ENCODE results near the gene ERC2.

Gene ERC2

GRCh38 chr3:56411166-56411565 is 57.1 kb downstream of the ERC2 start:
- H3K4me1 ChIP-seq (ENCODE audit: insufficient read depth, low read length), result peaks cover 5% of the 10 kb centered on the region; the same call in 1 of the 2 replicates
- H3K36me3 ChIP-seq (ENCODE audit: insufficient read depth, low read length), result no peaks in the 10 kb centered on the region
- no peaks in the 10 kb centered on the region for H3K9me3 ChIP-seq (ENCODE audit: control insufficient read depth, insufficient read depth, low read length)
- no peak overlapping the region for H3K9ac ChIP-seq (ENCODE audit: low read depth, low read length)

DNA sequence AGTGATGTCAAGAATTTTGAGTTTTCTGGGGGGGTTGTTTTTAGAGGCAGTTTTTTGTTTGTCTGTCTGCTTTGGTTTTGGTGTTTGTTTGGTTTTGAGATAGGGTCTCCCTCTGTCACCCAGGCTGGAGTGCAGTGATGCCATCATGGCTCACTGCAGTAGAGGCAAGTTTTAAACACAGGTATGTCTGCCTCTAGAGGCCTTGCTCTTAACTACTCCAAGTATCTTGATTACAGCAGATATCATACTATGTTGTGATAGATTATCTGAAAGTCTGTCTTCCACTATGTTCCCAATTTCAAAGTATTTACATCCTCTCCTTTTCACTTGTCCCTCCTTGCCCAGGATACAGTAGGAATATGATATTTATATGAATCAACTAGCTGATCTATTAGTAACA is 57.7 kb downstream of the ERC2 start:
- no peak overlapping the region for H3K9ac ChIP-seq (ENCODE audit: low read depth, low read length)
- H3K9me3 ChIP-seq (ENCODE audit: control insufficient read depth, insufficient read depth, low read length), result no peaks in the 10 kb centered on the region
- 0 out of 2 replicates have a peak, but pooled peaks cover 3% of the 10 kb centered on the region for H3K4me1 ChIP-seq (ENCODE audit: insufficient read depth, low read length)
- H3K36me3 ChIP-seq (ENCODE audit: insufficient read depth, low read length), result no peaks in the 10 kb centered on the region

GRCh38 chr3:56409790-56410189 is 58.5 kb downstream of the ERC2 start:
- Histone ChIP-seq H3K4me1 (ENCODE audit: insufficient read depth, low read length) (no peaks in the 10 kb centered on the region), H3K9me3 (ENCODE audit: control insufficient read depth, insufficient read depth, low read length) (no peaks in the 10 kb centered on the region), H3K36me3 (ENCODE audit: insufficient read depth, low read length) (no peaks in the 10 kb centered on the region), H3K9ac (ENCODE audit: low read depth, low read length) (no peak overlapping the region)

DNA sequence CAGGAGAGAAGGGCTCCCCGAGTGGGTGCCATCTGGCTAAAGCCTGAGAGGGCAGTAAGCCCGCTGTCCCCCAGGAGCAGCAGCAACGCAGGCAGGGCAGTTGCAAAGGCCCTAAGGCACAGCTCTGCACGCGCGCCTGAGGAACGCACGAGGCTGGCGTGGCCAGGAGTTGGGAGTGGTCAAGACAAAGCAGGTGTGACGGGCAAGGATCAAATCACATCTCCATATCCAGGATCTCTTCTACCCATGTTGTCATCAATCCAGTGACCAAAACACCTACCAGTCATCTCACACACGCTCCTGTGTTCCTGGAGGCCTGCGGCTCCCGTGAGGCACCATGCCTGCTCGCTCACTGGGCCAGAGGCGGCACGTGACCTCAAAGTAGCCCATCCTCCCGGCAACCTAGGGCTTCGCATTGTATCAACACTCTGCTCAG is 59.5 kb downstream of the ERC2 start:
- H3K9ac ChIP-seq (ENCODE audit: low read depth, low read length), result no peak overlapping the region
- H3K9me3 ChIP-seq (ENCODE audit: control insufficient read depth, insufficient read depth, low read length), result no peaks in the 10 kb centered on the region
- no peaks in the 10 kb centered on the region for H3K36me3 ChIP-seq (ENCODE audit: insufficient read depth, low read length)
- H3K4me1 ChIP-seq (ENCODE audit: insufficient read depth, low read length), result no peaks in the 10 kb centered on the region

GRCh38 chr3:56406826-56407515 is 61.3 kb downstream of the ERC2 start:
- Histone ChIP-seq H3K9me3 (ENCODE audit: control insufficient read depth, insufficient read depth, low read length) (no peaks in the 10 kb centered on the region), H3K4me1 (ENCODE audit: insufficient read depth, low read length) (no peaks in the 10 kb centered on the region), H3K36me3 (ENCODE audit: insufficient read depth, low read length) (no peaks in the 10 kb centered on the region), H3K9ac (ENCODE audit: low read depth, low read length) (no peak overlapping the region)

DNA sequence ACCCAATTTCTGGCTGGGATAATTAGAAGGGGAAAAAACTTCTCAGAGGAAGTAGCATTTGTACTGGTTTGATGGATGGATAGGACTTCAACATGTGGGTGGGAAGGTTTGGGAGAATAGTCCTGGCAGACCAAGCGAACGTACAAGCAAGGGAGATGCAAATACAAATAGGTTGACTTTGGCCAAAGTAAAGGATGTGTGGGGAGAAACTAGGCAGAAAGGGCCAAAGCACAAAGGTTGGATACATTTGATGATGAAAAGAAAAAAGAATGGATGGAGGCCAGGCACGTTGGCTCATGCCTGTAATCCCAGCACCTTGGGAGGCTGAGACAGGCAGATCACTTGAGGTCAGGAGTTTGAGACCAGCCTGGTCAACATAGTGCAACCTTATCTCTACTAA is 63.4 kb downstream of the ERC2 start:
- H3K36me3 ChIP-seq (ENCODE audit: insufficient read depth, low read length), result no peaks in the 10 kb centered on the region
- no peaks in the 10 kb centered on the region for H3K4me1 ChIP-seq (ENCODE audit: insufficient read depth, low read length)
- no peak overlapping the region for H3K9ac ChIP-seq (ENCODE audit: low read depth, low read length)
- H3K9me3 ChIP-seq (ENCODE audit: control insufficient read depth, insufficient read depth, low read length), result no peaks in the 10 kb centered on the region

- H3K36me3 ChIP-seq (ENCODE audit: insufficient read depth, low read length), result no peaks in the 10 kb centered on the region
- no peaks in the 10 kb centered on the region for H3K4me1 ChIP-seq (ENCODE audit: insufficient read depth, low read length)
- no peaks in the 10 kb centered on the region for H3K9me3 ChIP-seq (ENCODE audit: control insufficient read depth, insufficient read depth, low read length)
- H3K9ac ChIP-seq (ENCODE audit: low read depth, low read length), result no peak overlapping the region
These were observed 69.6 kb downstream of the ERC2 start for GRCh38 chr3:56398659-56399058.

- H3K9me3 ChIP-seq (ENCODE audit: control insufficient read depth, insufficient read depth, low read length), result no peaks in the 10 kb centered on the region
- H3K9ac ChIP-seq (ENCODE audit: low read depth, low read length), result no peak overlapping the region
- H3K4me1 ChIP-seq (ENCODE audit: insufficient read depth, low read length), result no peaks in the 10 kb centered on the region
- H3K36me3 ChIP-seq (ENCODE audit: insufficient read depth, low read length), result no peaks in the 10 kb centered on the region
These were observed 70.5 kb downstream of the ERC2 start for GRCh38 chr3:56397798-56398197.

GRCh38 chr3:56389183-56389830 is 79.0 kb downstream of the ERC2 start:
- H3K9me3 ChIP-seq (ENCODE audit: control insufficient read depth, insufficient read depth, low read length), result no peaks in the 10 kb centered on the region
- no peaks in the 10 kb centered on the region for H3K4me1 ChIP-seq (ENCODE audit: insufficient read depth, low read length)
- H3K9ac ChIP-seq (ENCODE audit: low read depth, low read length), result no peak overlapping the region
- H3K36me3 ChIP-seq (ENCODE audit: insufficient read depth, low read length), result no peaks in the 10 kb centered on the region

- Histone ChIP-seq H3K9ac (ENCODE audit: low read depth, low read length) (no peak overlapping the region), H3K9me3 (ENCODE audit: control insufficient read depth, insufficient read depth, low read length) (no peaks in the 10 kb centered on the region), H3K36me3 (ENCODE audit: insufficient read depth, low read length) (no peaks in the 10 kb centered on the region), H3K4me1 (ENCODE audit: insufficient read depth, low read length) (no peaks in the 10 kb centered on the region)
These were observed 85.2 kb downstream of the ERC2 start for GRCh38 chr3:56383092-56383491.

DNA sequence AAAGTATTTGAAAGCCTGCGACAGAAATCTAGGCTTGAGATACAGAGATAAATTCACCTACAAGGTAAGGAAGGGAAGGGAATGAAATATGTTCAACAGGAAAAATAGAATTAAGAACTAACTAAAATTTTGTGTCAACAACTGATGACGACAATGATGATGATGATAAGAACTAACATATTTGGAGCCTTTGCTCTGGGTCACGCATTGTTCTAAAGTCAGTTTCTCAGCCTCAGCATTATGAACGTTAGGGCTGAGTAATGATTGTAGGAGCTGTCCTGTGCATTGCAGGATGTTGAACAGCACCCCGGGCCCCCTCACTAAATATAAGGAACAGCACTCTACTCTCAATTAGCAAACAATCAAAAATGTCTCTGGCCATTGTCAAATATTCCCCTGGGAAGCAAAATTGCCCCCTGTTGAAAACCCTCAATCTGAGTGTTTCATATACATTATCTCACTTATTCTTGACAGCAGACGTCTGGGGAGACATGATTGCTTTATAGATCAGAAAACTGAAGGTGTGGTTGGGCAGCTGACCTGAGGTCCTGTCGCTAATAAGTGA is 88.5 kb downstream of the ERC2 start:
- Histone ChIP-seq H3K4me1 (ENCODE audit: insufficient read depth, low read length) (no peaks in the 10 kb centered on the region), H3K36me3 (ENCODE audit: insufficient read depth, low read length) (no peaks in the 10 kb centered on the region), H3K9ac (ENCODE audit: low read depth, low read length) (no peak overlapping the region), H3K9me3 (ENCODE audit: control insufficient read depth, insufficient read depth, low read length) (no peaks in the 10 kb centered on the region; the same call in none of the 2 replicates)

- Histone ChIP-seq H3K9ac (ENCODE audit: low read depth, low read length) (no peak overlapping the region), H3K4me1 (ENCODE audit: insufficient read depth, low read length) (no peaks in the 10 kb centered on the region), H3K9me3 (ENCODE audit: control insufficient read depth, insufficient read depth, low read length) (no peaks in the 10 kb centered on the region; the same call in none of the 2 replicates)
These were observed 92.6 kb downstream of the ERC2 start for GRCh38 chr3:56375654-56376053.

GRCh38 chr3:56373386-56373785 is 94.9 kb downstream of the ERC2 start:
- Histone ChIP-seq H3K4me1 (ENCODE audit: insufficient read depth, low read length) (no peaks in the 10 kb centered on the region), H3K9ac (ENCODE audit: low read depth, low read length) (no peak overlapping the region), H3K36me3 (ENCODE audit: insufficient read depth, low read length) (no peaks in the 10 kb centered on the region), H3K9me3 (ENCODE audit: control insufficient read depth, insufficient read depth, low read length) (no peaks in the 10 kb centered on the region; the same call in none of the 2 replicates)

More at GRCh38 chr3:56375654-56376053, 92.6 kb downstream of the ERC2 start:
- no peaks in the 10 kb centered on the region for H3K36me3 ChIP-seq (ENCODE audit: insufficient read depth, low read length)

- no peaks in the 10 kb centered on the region for H3K36me3 ChIP-seq (ENCODE audit: insufficient read depth, low read length)
- no peak overlapping the region for H3K9ac ChIP-seq (ENCODE audit: low read depth, low read length)
- H3K4me1 ChIP-seq (ENCODE audit: insufficient read depth, low read length), result no peaks in the 10 kb centered on the region
- no peaks in the 10 kb centered on the region; the same call in none of the 2 replicates for H3K9me3 ChIP-seq (ENCODE audit: control insufficient read depth, insufficient read depth, low read length)
These were observed 97.1 kb downstream of the ERC2 start for GRCh38 chr3:56370991-56371775.
